CD4-positive, alpha-beta T cell (primary cell): ENCODE results near the gene SEMA3F. TPM values are rescaled to one million over a fixed set of nuclear protein-coding genes. Genes with fewer than 3 reads are reported as not detected.

ENCODE experiments used
- ATAC-seq: fragments of 200-7000 bp; cut with Tn5 transposase; one replicate; pipeline ENCODE4 v1.10.0; 2022; ENCODE audit warnings: mild to moderate bottlenecking; ENCODE audit not compliant: poor library complexity
- CTCF ChIA-PET: fragments of 350-600 bp; sonication (Branson Sonifier 250); formaldehyde crosslinking; loops from one replicate; lab custom pipeline; 2021; ENCODE audit warnings: antibody characterized with exemption, inconsistent platforms; lab: Charles Lee
- POLR2A ChIA-PET: fragments of 350-600 bp; sonication (Branson Sonifier 250); formaldehyde crosslinking; loops from one replicate; lab custom pipeline; 2021; ENCODE audit warnings: antibody characterized with exemption, inconsistent platforms; lab: Charles Lee
- DNase-seq, 14 experiments: peaks; one replicate each; pipeline ENCODE4 v3.0.0-alpha.2; 2013 to 2020; ENCODE audit warnings: mixed read lengths in 2 of 14
- H3K27ac ChIP-seq, 2 donors: one replicate each; pipeline versions ENCODE4 v1.5.1 to v1.7.0; 2013; ENCODE audit warnings: low read length in 2 of 2, low read depth in 1 of 2, mild to moderate bottlenecking in 1 of 2
- H3K27me3 ChIP-seq, 2 experiments: 1 replicate in 1 of 2; 2 replicates in 1 of 2; pipeline versions ENCODE4 v1.6.1 to v1.7.0; 2013; ENCODE audit warnings: low read length in 2 of 2, control low read depth in 1 of 2, mild to moderate bottlenecking in 1 of 2, moderate library complexity in 1 of 2; ENCODE audit not compliant: insufficient read depth in 2 of 2, control insufficient read depth in 1 of 2
- H3K36me3 ChIP-seq: one replicate; pipeline ENCODE4 v1.6.1; 2013; ENCODE audit warnings: low read length, control low read depth; ENCODE audit not compliant: insufficient read depth
- H3K4me1 ChIP-seq: one replicate; pipeline ENCODE4 v1.6.1; 2013; ENCODE audit warnings: low read length, control low read depth; ENCODE audit not compliant: insufficient read depth
- H3K4me3 ChIP-seq: one replicate; pipeline ENCODE4 v1.5.1; 2013; ENCODE audit warnings: mild to moderate bottlenecking, low read length, moderate library complexity
- H3K9me3 ChIP-seq, 2 experiments: 1 replicate in 1 of 2; 2 replicates in 1 of 2; pipeline versions ENCODE4 v1.6.1 to v1.7.0; 2013; ENCODE audit warnings: low read length in 2 of 2, mild to moderate bottlenecking in 2 of 2, control low read depth in 1 of 2, moderate library complexity in 1 of 2; ENCODE audit not compliant: control insufficient read depth in 1 of 2, insufficient read depth in 1 of 2
- H3K27ac Mint-ChIP-seq: one replicate; pipeline ENCODE4 v1.8.0; 2020; ENCODE audit warnings: mixed read lengths
- H3K27me3 Mint-ChIP-seq: one replicate; pipeline ENCODE4 v1.8.0; 2021; ENCODE audit warnings: mixed read lengths
- H3K36me3 Mint-ChIP-seq: one replicate; pipeline ENCODE4 v1.8.0; 2021; ENCODE audit warnings: low read depth, mixed read lengths
- H3K4me1 Mint-ChIP-seq: one replicate; pipeline ENCODE4 v1.8.0; 2021; ENCODE audit warnings: low read depth, mixed read lengths
- H3K4me3 Mint-ChIP-seq: one replicate; pipeline ENCODE4 v1.8.0; 2020; ENCODE audit warnings: mild to moderate bottlenecking, mixed read lengths
- H3K9me3 Mint-ChIP-seq: one replicate; pipeline ENCODE4 v1.8.0; 2020; ENCODE audit warnings: mixed read lengths
- intact Hi-C, 2 experiments: fragments of 100-400 bp; cut with DNase I in 1 of 2; cut with micrococcal nuclease in 1 of 2; formaldehyde crosslinking; loops; one replicate each; pipeline versions ENCODE4 v1.15.1 to v1.9.0; 2023 to 2025; cut with DNase I, micrococcal nuclease
- total RNA-seq, 174 experiments: library from RNA in 2 of 174; stranded (reverse) in 2 of 174; gene quantifications; one replicate each; pipeline ENCODE4 v1.2.3 and lab custom pipeline; 2021 to 2026
- TF ChIP-seq, protein P1 (sequence below): fragments of 200-600 bp; IDR thresholded peaks from one replicate; pipeline ENCODE4 v1.8.0; 2022; ENCODE audit warnings: antibody characterized with exemption, mild to moderate bottlenecking

The SEMA3F gene
- total RNA-seq, 2 experiments from 2014 or later: 0.22 to 1.1 TPM

DNA sequence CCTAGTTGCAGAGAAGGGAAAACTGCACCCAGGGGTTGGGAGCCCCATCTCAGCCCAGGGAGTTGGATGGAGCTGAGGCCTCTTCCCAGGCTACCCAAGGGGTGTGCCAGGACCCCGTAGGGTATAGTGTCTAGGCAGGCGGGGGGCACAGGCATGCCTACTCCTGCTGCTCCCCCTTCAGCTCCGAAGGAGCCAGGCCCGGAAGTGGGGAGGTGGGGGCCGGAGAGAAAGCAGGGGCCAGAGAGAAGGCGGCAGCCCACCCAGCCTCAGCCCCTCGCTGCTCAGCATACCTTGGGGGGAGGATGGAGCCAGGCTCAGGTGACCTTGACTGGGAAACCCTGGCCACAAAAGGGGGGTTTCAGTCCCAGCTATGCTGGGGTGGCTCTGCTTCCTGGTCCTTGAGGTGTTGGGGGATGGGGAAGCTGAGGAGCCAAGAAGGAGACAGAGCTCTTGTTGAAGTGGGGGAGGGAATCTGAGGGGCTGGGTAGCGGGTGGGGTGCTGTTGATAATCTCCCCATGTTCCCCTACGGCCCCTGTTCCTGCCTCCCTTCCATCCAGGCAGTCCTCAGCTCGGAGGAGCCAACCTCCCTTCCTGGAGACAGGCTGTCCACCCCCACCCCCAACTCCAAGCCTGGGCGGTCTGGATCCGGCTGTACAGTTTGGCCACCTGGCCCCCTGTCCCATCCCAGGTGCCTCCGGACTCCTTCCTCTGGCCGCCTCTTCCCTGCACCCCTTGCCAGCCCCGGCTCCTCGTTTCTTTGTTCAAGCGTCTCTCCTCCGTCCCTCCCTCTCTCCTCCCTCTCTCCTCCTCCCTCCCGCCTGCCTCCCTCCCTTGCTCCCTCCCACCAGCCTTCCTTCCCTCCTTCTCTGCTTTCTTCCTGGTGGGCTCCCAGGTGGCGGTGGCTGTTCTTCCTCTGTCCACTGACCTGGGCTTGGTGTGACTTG, 1.7 kb downstream of the SEMA3F start:
- ChIA-PET POLR2A (no interaction called here), CTCF (interaction anchor here (1.2 to 1.5 kb wide), 2 partner anchors 37 to 38 kb away, joined by 3 read pairs; no protein-coding TSS in a partner anchor)
- Mint-ChIP-seq H3K27ac (no peak overlapping the region), H3K27me3 (peaks cover 46% of the 10 kb centered on the region), H3K36me3 (no peaks in the 10 kb centered on the region), H3K9me3 (no peaks in the 10 kb centered on the region), H3K4me3 (peak overlapping the region; percentile 74), H3K4me1 (peaks cover 22% of the 10 kb centered on the region)
- Histone ChIP-seq H3K9me3 (peaks cover 0 to 9% of the 10 kb centered on the region in 2 experiments), H3K4me3 (no peak overlapping the region), H3K36me3 (no peaks in the 10 kb centered on the region), H3K27ac (no peak overlapping the region), H3K27me3 (peaks cover 26 to 29% of the 10 kb centered on the region in 2 experiments), H3K4me1 (peaks cover 23% of the 10 kb centered on the region)
- TF ChIP-seq, protein P1, sequence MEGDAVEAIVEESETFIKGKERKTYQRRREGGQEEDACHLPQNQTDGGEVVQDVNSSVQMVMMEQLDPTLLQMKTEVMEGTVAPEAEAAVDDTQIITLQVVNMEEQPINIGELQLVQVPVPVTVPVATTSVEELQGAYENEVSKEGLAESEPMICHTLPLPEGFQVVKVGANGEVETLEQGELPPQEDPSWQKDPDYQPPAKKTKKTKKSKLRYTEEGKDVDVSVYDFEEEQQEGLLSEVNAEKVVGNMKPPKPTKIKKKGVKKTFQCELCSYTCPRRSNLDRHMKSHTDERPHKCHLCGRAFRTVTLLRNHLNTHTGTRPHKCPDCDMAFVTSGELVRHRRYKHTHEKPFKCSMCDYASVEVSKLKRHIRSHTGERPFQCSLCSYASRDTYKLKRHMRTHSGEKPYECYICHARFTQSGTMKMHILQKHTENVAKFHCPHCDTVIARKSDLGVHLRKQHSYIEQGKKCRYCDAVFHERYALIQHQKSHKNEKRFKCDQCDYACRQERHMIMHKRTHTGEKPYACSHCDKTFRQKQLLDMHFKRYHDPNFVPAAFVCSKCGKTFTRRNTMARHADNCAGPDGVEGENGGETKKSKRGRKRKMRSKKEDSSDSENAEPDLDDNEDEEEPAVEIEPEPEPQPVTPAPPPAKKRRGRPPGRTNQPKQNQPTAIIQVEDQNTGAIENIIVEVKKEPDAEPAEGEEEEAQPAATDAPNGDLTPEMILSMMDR: no peak
- DNase-seq (no peak), ATAC-seq (no peak)
- intact Hi-C loops: no loop called here

DNA sequence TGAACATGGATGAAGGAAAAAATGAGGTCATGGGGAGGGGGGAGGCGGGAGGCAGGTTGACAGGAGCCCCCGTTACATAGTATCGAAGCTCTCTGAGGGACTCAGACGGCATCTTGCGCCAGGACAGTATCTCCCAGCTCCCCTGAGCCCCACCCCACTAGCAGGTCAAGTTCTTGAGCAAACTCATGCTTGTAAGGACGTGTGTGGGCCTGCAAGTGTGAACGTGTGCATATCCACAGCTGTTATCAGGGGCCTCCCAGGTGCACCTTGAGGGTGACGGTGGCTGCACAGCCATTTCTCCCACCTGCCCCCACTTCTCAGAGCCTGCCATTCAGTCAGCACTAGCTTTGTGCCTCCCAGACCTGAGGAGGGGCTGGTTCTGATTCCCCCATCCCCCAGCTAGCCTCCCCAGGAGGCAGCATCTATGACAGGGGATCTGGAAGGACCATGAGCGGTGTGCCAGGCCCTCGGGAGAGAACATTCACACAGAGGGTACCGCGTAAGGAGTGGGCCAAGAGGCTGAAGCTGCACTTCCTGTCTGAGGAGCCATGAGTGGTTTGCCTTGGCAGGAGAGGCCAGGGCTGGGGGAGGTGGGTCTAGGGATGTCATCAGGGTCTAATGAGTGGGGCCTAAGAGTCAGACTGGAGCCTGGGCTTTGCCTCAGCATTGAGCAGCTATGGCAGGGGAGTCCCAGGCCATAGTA, 2.9 kb downstream of the SEMA3F start:
- Histone ChIP-seq H3K4me3 (no peak overlapping the region), H3K4me1 (peaks cover 23% of the 10 kb centered on the region), H3K27ac (no peak overlapping the region), H3K36me3 (no peaks in the 10 kb centered on the region), H3K27me3 (peaks cover 26 to 29% of the 10 kb centered on the region in 2 experiments), H3K9me3 (peaks cover 0 to 9% of the 10 kb centered on the region in 2 experiments)
- TF ChIP-seq, protein P1: no peak
- no peak for ATAC-seq
- no peak for DNase-seq
- Mint-ChIP-seq H3K9me3 (no peaks in the 10 kb centered on the region), H3K4me3 (no peak overlapping the region), H3K4me1 (peaks cover 22% of the 10 kb centered on the region), H3K36me3 (no peaks in the 10 kb centered on the region), H3K27ac (no peak overlapping the region), H3K27me3 (peaks cover 46% of the 10 kb centered on the region)
- intact Hi-C loops: no loop called here
- POLR2A ChIA-PET: no interaction called here
- CTCF ChIA-PET: interaction anchor here (1.5 kb wide), 1 partner anchor 36 kb away, joined by 3 read pairs; no protein-coding TSS in a partner anchor

DNA sequence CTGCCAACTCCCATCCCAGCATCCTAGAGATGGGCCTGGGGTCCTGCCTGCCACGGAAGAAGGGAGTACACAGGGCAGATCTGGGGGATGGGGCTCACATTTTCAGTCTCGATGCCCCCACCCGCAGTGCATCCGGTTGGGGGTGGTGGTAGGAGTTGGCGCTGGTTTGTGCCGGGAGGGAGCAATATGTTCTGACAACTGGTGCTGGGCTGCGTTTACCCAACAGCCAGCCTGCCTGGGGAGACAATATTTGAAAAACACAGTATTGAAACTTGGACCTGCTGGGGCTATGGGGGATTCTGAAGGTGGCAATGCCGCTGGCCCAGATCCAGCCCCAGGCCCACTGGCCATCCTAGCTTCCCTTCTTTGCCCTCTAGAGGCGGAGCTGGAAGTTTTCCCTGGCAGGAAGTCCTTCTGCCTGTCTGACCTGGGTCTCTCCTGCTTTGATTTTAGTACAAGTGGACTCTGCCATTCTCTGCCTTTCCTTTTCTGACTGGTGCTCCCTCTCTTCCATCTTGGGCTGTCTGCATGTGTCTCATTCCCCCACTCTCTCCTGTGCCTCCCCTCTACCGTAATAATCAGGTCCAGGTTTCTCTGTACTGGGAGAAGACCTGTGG, 3.5 kb downstream of the SEMA3F start:
- Histone ChIP-seq H3K36me3 (no peaks in the 10 kb centered on the region), H3K4me3 (no peak overlapping the region), H3K27me3 (peaks cover 22 to 25% of the 10 kb centered on the region in 2 experiments), H3K4me1 (peaks cover 23% of the 10 kb centered on the region), H3K9me3 (peaks cover 0 to 9% of the 10 kb centered on the region in 2 experiments), H3K27ac (no peak overlapping the region)
- H3K4me1 Mint-ChIP-seq: peaks cover 17% of the 10 kb centered on the region
- ChIA-PET POLR2A (no interaction called here), CTCF (interaction anchor here (1.5 kb wide), 1 partner anchor 35 kb away, joined by 3 read pairs; no protein-coding TSS in a partner anchor)
- ATAC-seq (no peak), DNase-seq (no peak)
- no peaks in the 10 kb centered on the region for H3K36me3 Mint-ChIP-seq
- peaks cover 40% of the 10 kb centered on the region for H3K27me3 Mint-ChIP-seq
- H3K9me3 Mint-ChIP-seq: no peaks in the 10 kb centered on the region
- no peak overlapping the region for H3K27ac Mint-ChIP-seq
- no peak overlapping the region for H3K4me3 Mint-ChIP-seq
- intact Hi-C loops: no loop called here
- TF ChIP-seq, protein P1: no peak
